H1 (cell line): ENCODE results near the gene ZNF622. TPM values are rescaled to one million over a fixed set of nuclear protein-coding genes. Genes with fewer than 3 reads are reported as not detected.

Source experiments
- CHD1 ChIP-seq: IDR thresholded peaks from 2 replicates; pipeline ENCODE4 v1.6.1; 2012; ENCODE audit warnings: low read depth, low read length, improper control_type of control experiment
- EZH2 ChIP-seq: fragments of 200-600 bp; sonication (generic); IDR thresholded peaks from 2 replicates; pipeline ENCODE4 v1.7.1; 2012; ENCODE audit warnings: low read depth, mild to moderate bottlenecking, moderate library complexity, low read length, inconsistent platforms; ENCODE audit not compliant: severe bottlenecking
- NANOG ChIP-seq: IDR thresholded peaks from 2 replicates; pipeline ENCODE4 v1.6.1; 2011; ENCODE audit warnings: low read length, low read depth, mild to moderate bottlenecking, inconsistent platforms; ENCODE audit not compliant: insufficient read depth, poor library complexity, severe bottlenecking
- PHF8 ChIP-seq: fragments of 200-600 bp; sonication (generic); conservative IDR thresholded peaks from 2 replicates; pipeline ENCODE4 v1.7.1; 2012; ENCODE audit warnings: low read depth, mild to moderate bottlenecking, inconsistent platforms, low read length, moderate library complexity
- POU5F1 ChIP-seq: IDR thresholded peaks from 2 replicates; pipeline ENCODE4 v1.6.1; 2011; ENCODE audit warnings: low read depth, mild to moderate bottlenecking, low read length, moderate library complexity
- SIN3A ChIP-seq, 2 experiments: IDR thresholded peaks in 1 of 2; conservative IDR thresholded peaks in 1 of 2; 2 replicates each; pipeline ENCODE4 v1.6.1; 2011 to 2012; ENCODE audit warnings: low read length in 2 of 2, improper control_type of control experiment in 1 of 2, low read depth in 1 of 2, mild to moderate bottlenecking in 1 of 2
- SIX5 ChIP-seq: IDR thresholded peaks from 2 replicates; pipeline ENCODE4 v1.6.1; 2011; ENCODE audit warnings: mild to moderate bottlenecking, low read depth, low read length
- TAF1 ChIP-seq: IDR thresholded peaks from 2 replicates; pipeline ENCODE4 v1.6.1; 2011; ENCODE audit warnings: mild to moderate bottlenecking, low read depth, low read length
- YY1 ChIP-seq: IDR thresholded peaks from 2 replicates; pipeline ENCODE4 v1.6.1; 2011; ENCODE audit warnings: low read depth, mild to moderate bottlenecking, low read length
- polyA plus RNA-seq, 7 experiments: library from polyadenylated mRNA; depleted of rRNA in 3 of 7; stranded (reverse) in 5 of 7; unstranded in 2 of 7; fragments of >200 nt in 5 of 7; fragments of 200-250 nt in 2 of 7; gene quantifications; 1 replicate in 5 of 7; 2 replicates in 1 of 7; 4 replicates in 1 of 7; pipeline versions ENCODE4 v1.2.1 to v1.2.3, GENCODE V29; 2011 to 2013; ENCODE audit warnings: missing spikeins in 2 of 7, mixed read lengths in 2 of 7
- total RNA-seq: library from RNA; stranded (reverse); fragmentation: NEBNext Ultra II Directional; extraction: Animal tissue kit (Norgen Biotek cat#: 25700); gene quantifications from 2 replicates; pipeline ENCODE4 v1.2.1, GENCODE V29; 2021
- TF ChIP-seq, protein P1 (sequence below), 3 experiments: IDR thresholded peaks; 1 replicate in 2 of 3; 2 replicates in 1 of 3; pipeline versions ENCODE4 v1.5.1 to v1.6.1; 2011; ENCODE audit warnings: low read length in 3 of 3, mild to moderate bottlenecking in 3 of 3, inconsistent platforms in 2 of 3, low read depth in 1 of 3, moderate library complexity in 1 of 3; ENCODE audit not compliant: insufficient read depth in 1 of 3; ENCODE audit errors: control extremely low read depth in 1 of 3
- TF ChIP-seq, protein P2 (sequence below): IDR thresholded peaks from 2 replicates; pipeline ENCODE4 v1.6.1; 2012; ENCODE audit warnings: inconsistent platforms
- TF ChIP-seq, protein P3 (sequence below): IDR thresholded peaks from 2 replicates; pipeline ENCODE4 v1.6.1; 2011; ENCODE audit warnings: low read length, improper control_type of control experiment

ZNF622 gene
- total and polyA plus RNA-seq, 2 of the 8 experiments (the other 6 are each of a cell fraction or from before 2014, with no cell fraction given): 8.8 to 30.8 TPM

DNA sequence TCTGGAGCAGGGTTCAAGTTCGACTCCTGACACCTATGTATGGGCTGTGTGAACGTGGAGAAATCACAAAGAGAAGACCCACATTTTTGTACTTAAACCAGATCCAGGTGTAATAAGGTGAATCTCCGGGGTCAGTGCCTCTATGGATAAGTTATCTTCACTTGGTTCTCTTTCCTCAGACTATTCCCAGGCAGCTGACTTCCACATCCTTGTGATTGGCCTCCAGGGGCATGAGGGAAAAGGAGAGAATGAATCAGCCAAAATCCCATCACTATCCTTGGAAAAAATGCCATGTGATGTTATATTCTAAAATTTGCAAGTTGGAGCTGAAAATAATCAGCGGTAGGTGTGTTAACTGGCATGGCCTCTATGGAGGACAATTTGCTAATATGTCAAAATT, 37.2 kb downstream of the ZNF622 start (continued):
- TF ChIP-seq, protein P1, sequence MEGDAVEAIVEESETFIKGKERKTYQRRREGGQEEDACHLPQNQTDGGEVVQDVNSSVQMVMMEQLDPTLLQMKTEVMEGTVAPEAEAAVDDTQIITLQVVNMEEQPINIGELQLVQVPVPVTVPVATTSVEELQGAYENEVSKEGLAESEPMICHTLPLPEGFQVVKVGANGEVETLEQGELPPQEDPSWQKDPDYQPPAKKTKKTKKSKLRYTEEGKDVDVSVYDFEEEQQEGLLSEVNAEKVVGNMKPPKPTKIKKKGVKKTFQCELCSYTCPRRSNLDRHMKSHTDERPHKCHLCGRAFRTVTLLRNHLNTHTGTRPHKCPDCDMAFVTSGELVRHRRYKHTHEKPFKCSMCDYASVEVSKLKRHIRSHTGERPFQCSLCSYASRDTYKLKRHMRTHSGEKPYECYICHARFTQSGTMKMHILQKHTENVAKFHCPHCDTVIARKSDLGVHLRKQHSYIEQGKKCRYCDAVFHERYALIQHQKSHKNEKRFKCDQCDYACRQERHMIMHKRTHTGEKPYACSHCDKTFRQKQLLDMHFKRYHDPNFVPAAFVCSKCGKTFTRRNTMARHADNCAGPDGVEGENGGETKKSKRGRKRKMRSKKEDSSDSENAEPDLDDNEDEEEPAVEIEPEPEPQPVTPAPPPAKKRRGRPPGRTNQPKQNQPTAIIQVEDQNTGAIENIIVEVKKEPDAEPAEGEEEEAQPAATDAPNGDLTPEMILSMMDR (IDR thresholded peaks at IDR 0.05; ENCODE audit: control extremely low read depth in 1 of 3, insufficient read depth in 1 of 3, low read depth in 1 of 3, low read length in 3 of 3): peak in 1 of 3 experiments; percentile 37; a peak in 1 of 4 replicates
- no peak for TF ChIP-seq SIN3A (conservative IDR thresholded peaks at IDR 0.05 in 1 of 2, IDR thresholded peaks at IDR 0.05 in 1 of 2; ENCODE audit: low read depth in 1 of 2, low read length in 2 of 2)
- TF ChIP-seq SIX5: no peak
- TF ChIP-seq, protein P2, sequence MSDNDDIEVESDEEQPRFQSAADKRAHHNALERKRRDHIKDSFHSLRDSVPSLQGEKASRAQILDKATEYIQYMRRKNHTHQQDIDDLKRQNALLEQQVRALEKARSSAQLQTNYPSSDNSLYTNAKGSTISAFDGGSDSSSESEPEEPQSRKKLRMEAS: 0 out of 2 replicates have a peak, but pooled peaks have one; percentile 3
- no peak for TF ChIP-seq EZH2
- TF ChIP-seq TAF1: no peak
- no peak for TF ChIP-seq NANOG
- TF ChIP-seq, protein P3, sequence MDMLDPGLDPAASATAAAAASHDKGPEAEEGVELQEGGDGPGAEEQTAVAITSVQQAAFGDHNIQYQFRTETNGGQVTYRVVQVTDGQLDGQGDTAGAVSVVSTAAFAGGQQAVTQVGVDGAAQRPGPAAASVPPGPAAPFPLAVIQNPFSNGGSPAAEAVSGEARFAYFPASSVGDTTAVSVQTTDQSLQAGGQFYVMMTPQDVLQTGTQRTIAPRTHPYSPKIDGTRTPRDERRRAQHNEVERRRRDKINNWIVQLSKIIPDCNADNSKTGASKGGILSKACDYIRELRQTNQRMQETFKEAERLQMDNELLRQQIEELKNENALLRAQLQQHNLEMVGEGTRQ: no peak
- TF ChIP-seq YY1: no peak
- no peak for TF ChIP-seq PHF8
- no peak for TF ChIP-seq CHD1
- TF ChIP-seq POU5F1: no peak
